ENCODE data around the gene UBAC1.

The UBAC1 gene, protein sequence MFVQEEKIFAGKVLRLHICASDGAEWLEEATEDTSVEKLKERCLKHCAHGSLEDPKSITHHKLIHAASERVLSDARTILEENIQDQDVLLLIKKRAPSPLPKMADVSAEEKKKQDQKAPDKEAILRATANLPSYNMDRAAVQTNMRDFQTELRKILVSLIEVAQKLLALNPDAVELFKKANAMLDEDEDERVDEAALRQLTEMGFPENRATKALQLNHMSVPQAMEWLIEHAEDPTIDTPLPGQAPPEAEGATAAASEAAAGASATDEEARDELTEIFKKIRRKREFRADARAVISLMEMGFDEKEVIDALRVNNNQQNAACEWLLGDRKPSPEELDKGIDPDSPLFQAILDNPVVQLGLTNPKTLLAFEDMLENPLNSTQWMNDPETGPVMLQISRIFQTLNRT
- total RNA-seq, result 18.9 to 26.1 (median 24.7) reads per million in 4 donors

DNA sequence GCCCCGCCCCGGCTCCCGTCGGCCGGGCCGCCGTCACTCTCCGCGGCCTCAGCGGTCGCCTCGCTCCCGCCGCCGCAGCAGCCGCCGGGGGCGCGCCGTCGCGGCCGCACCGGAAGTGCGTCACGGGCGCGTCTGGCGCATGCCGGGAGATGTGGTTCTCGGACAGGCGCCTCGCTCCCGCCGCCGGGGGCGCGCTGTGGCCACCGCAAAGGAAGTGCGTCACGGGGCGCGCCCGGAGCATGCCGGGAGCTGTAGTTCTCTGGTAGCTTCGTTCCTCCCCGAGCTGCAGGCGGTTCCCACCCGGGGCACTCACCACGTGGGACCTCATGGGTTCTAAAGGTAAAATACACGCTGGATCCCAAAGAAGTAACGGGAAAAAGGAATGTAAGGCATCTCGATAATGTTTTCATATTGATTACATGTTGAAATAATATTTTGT, at the start of gene UBAC1:
TSS of gene UBAC1 (minus strand) at position 97 of the 439 bp plus-strand sequence. CDS start 211 bp downstream, outside the sequence.
- peak; percentile 89 to 96 (median 92) for DNase-seq

- DNase-seq, result peak in 1 of 5 donors; percentile 8
These were observed 49.6 kb upstream of the UBAC1 start for GRCh38 chr9:136010615-136011361.

GRCh38 chr9:136010176-136010575, 49.0 kb upstream of the UBAC1 start:
- peak in 1 of 5 donors; percentile 5 for DNase-seq

DNA sequence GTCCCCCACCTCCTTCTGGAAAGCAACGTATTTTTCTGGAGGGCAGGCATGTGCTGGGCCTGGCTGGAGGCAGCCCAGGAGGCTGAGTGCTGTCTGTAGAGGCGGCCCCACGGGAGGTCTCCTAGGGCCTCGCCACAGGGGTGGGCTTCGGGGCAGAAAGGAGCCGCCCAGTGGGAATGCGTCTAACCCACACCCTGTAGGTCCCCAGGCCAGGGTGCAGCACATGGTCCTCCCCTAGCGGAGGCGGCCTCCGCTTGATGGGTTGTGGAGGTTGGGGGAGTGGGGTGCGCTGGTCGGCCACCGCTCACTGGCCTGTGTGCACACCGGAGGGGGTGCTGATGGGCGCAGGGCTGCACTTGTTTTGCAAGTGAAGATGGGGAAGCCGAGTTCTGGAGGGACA, 48.3 kb upstream of the UBAC1 start:
- DNase-seq, result no peak

DNA sequence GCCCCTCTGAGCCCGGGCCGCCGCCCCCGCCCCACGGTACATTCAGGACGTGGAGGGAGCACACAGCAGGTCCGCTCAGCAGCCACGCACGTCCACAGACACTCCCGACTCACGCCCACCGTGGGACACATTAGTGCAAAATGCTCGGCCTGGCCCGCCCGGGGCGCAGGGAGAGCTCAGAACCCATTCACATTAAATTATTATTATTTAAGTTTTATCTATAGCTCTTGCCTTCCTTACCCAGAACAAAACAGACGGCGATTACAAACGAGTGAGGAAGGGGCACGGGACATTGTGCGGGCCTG, 47.5 kb upstream of the UBAC1 start:
- no peak for DNase-seq

DNA sequence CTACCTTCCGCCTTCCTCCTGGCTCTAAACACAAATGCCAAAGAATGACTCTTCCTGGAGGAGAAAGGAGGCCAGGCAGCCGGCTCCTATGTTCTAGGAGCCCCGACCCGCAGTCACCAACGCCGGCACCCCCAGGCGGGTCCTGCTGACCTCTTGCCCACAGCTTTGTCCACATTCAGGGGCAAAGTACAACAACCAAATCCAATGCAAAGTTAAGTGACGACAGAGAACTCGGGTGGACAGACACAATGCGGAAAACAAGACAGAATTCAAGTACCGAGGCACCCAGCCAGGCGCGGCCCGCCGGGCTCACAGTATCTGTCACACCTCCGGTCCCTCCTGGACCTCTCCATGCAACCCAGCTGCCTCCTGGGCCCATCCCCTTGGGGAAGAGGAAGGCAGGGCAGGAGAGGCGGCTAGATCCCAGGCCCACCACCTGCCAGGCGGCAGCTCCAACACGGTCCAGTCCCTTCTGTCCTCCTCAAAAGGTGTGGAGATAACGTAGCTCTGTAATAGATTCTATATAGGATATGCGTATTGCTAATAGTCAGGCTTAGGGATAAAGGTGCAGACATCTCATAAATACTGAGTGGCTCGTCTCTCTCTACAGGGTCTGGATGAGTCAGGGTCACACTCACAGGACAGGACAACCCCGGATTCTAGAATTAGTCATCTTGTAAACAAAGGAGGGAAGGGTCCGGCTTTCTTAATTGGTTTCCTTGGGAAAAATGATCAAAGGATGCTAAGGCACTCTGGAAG, 46.9 kb upstream of the UBAC1 start:
- no peak for DNase-seq

DNA sequence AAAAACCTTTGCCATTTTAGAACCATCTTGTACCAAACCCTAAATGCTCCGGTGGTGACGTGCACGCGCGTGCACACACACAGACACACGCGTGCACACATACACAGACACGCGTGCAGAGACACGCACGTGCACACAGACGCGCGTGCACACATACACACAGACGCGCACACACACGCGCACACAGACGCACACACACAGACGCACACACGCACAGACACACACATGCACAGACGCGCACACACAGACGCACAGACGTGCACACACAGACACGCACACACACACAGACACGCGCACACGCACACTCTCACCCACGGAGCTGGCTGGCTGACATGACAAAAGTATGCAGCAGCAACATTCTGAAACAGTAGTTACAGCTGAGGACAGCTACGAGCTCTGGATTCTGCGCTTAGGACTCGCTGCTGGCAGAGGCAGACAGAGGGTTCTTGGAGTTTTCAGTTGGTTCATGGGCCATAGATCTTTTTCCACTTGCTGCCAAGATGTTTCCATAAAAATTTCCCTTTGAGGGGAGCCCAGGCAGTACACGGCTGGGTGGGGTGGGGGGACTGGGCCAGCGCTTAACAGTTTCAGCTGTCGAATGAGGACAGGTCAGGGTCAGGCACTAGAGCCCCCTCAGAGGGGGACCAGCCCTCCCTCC, 46.2 kb upstream of the UBAC1 start:
- DNase-seq, result no peak

- DNase-seq, result no peak
These were observed 45.0 kb upstream of the UBAC1 start for GRCh38 chr9:136006169-136006568.

DNA sequence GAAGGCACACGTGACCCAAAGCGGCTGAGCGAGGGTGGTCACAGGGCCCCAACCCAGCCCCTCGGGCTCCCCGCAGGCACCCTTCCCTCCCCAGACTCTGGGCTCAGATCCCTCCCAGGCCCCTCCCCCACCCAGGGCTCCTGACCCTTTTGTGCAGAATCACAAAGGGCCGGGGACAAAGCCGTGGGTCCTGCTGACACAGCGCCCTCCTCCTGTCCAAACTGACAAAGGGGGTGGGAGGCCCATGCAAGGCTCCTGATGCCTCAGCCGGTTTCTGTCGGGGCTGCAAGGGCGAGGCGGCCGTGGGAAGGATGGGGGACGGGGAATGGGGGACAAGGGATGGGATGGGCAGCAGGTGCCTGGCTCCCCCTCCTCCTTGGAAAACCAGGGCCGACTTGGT, 43.5 kb upstream of the UBAC1 start:
- DNase-seq, result no peak

DNA sequence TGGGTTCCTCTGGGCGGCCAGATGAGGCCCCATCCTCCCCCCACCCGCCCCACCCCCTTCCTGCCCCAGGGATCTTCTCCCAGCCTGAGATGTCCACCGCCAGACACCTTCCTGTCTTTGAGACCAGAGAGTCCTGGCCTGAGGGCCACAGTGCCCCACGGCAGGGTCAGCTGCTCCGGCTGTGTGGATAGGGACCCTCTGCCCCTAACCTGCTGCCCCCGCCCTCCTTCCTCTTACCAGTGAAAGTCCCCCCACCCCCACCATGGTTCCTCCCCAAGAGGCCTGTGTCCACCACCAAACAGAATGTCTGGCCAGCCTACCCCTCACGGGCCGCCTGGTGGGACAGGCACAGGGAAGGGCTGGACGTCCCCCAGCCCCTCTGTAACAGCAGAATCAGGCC, 43.0 kb upstream of the UBAC1 start:
- no peak for DNase-seq

DNA sequence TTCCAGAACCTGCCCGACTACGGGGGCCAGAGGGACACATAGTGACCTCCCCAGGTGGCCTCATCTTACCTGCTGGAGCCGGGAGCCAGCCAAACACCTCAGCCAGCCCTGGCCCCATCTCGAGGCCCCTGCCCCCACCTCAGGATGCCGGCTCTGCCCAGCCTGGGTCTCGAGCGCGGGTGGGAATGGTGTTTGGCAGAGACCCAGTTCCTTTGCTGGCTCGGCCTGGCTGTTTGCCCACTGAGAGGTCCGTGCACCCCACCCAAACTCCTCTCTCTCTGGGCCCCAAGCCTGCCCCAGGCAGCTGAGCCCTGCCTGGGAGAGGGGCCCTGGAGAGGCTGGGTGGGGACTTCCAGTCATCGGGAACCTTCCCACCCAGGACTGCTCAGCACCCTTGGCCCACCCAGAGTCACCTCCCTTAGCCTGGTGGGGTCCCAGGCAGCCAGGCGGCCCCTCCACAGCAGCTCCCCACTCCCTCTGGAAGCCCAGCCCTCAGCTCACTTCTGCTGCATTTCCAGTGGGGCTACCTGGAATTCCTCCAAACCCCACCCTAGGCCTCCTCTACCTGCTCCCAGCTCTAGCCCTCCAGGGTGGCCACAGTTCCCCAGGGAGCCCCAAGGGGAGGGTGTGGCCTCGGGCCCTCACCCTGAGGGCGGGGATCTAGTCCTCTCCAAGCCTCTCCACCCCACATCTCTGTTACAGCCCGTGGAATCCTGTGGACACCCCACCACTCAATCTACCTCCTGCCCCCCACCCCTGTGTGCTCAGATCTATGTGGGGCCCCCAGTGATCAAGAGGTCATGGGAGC, 42.4 kb upstream of the UBAC1 start:
- no peak for DNase-seq

DNA sequence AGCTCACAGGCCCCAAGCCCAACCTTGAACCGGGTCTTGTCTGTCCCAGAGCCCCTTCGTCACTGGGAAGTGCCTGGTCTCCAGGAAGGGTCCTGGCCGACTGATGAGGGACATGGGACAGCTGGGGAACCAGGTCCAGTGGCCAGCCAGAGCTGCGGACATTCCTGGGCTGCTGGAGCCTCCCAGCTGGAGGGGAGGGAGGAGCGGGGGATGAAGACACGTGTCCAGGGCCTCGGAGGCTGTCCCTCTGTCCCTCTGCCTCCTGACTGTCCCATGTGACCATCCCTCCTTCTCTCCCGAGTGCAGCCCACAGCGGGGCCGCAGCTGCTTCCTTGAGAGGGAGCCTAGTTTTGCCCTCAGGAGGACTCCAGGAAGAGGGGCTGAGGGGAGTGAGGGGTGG, 41.7 kb upstream of the UBAC1 start:
- DNase-seq, result no peak

DNA sequence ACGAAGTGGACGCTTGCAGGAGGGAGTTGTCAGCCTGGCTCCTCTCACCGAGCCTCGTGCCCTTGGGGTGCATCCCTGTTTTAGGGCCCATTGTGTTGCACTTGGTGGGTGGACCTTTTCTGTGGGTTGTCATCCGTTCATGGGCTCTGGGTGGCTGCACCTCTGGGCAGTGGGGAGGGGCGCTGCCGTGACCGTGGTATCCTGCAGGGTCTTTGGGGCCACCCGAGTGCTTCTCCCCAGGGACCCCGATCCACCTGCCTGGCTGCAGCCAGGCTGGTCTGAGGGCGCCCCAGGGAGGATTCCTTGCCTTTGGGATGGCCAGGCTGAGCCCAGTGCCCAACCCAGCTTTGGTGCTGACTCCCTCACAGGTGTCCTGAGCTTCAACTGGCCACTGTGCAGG, 41.0 kb upstream of the UBAC1 start:
- no peak for DNase-seq

DNA sequence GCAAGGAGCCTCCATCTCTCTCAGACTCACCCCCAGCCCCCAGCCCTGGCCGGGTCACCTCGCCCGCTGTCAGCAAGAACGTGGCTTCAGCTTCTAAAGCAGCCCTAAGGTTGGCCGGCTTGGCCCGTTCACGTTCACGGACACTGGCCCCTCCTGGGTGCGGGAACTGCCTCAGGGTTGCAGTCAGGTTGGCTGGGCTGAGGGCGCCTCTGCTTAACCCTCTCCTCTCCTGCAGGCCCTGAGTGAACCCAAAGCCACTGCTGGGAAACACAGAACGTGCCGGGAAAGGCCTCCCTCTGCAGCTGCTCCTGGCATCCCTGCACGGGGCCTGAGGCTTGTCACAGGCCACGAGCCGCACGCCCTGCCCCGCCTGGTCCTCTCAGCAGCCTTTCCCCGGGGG, 40.1 kb upstream of the UBAC1 start:
- DNase-seq, result no peak

DNA sequence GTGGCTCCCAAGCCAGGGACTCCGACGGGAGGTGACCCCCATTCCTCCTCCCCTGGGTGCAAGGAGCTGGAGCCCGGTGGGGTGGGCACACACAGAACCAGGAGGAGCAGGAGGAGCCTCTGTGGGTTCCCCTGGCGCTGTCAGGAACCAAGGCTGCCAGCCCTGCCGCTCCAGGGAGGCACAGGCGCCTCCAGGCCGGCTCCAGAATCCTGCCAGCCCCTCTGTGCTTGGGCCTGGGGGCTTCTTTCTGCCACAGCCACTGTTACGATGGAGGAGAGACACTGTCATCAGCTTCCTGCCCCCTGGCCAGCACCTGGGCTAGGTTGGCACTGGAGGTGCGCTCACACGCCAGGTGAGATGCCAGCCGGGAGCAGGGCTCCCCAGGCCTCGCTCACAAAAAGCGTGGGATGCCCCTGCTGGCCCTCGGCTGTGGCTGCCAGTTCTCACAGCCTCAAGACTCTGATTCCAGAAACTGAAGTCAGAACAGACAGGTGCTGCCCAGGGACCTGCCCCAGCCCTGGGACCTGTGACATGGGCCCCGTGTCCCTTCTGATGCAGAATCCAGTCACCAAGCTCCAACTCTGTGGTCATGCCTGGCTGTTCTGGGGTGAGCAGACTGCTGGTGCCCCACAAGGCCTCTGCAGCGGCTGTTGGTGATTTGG, 37.4 kb upstream of the UBAC1 start:
- no peak for DNase-seq

DNA sequence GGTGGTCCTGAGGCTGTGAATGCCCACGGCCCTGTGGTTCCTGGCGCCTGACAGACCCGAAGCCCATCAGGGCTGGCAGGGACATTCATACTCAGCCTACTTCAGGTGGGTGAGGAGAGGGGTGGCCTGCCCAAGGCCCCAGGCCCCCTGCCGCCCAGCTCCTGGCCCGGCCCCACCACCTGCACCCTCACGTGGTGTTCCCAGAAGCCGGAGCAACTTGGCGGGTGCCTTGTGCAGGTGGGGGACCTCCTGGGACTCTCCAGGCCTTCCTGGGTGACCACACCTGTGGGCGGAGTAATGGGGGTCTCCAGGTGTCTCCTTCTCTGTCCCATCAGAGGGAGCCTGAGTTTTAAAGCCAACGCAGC, 36.8 kb upstream of the UBAC1 start:
- no peak for DNase-seq

GRCh38 chr9:135997090-135998015, 36.2 kb upstream of the UBAC1 start:
- DNase-seq, result no peak

DNA sequence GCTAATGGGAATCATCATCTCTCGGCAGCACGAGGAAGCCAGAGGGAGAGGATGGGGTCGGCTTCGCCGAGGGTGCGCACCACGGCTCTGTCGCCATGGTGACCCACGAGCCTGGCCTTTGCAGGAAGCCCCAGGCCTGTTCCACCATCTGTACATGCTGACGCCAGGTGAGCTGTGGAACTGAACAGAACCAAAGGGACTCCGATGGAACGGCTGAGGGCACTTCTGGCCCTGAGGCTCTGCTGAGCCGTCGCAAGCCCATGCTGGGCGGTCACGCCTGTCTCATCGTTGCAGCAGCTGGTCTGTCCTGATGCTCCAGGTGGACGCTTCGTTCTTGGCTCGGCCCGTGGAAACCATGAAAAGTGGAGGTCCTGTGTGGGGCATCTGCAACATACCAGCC, 34.6 kb upstream of the UBAC1 start:
- no peak for DNase-seq

- no peak for DNase-seq
These were observed 33.5 kb upstream of the UBAC1 start for GRCh38 chr9:135994501-135995192.

Data from T-helper 1 cell (primary cell).